ENCODE data around the gene ARHGAP42.

DNA sequence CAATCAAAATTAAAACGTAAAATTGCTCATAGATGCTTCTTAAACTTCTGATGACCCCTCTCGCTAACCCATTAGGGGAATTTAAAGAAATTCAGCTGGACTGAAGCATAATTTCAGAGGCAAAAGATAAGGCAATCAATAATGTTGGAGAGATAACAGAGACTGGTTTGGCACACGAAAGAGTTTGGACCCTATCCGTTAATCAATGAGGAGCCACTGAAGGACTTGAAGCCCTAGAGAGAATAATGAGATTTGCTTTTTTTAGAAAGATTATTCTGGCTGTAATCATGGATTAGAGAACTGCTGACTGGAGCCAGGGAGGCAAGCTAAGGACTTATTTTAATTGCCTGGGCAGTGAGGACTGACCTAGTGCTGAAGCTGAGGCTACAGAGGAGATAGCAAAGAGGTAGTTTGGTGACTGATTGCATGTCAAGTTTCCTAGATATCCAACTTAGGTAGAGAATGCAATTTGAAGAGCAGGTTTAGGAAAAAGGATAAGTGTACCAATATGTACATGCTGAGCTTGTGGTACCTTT, 11.9 kb upstream of the ARHGAP42 start:
- TF ChIP-seq, protein P1, sequence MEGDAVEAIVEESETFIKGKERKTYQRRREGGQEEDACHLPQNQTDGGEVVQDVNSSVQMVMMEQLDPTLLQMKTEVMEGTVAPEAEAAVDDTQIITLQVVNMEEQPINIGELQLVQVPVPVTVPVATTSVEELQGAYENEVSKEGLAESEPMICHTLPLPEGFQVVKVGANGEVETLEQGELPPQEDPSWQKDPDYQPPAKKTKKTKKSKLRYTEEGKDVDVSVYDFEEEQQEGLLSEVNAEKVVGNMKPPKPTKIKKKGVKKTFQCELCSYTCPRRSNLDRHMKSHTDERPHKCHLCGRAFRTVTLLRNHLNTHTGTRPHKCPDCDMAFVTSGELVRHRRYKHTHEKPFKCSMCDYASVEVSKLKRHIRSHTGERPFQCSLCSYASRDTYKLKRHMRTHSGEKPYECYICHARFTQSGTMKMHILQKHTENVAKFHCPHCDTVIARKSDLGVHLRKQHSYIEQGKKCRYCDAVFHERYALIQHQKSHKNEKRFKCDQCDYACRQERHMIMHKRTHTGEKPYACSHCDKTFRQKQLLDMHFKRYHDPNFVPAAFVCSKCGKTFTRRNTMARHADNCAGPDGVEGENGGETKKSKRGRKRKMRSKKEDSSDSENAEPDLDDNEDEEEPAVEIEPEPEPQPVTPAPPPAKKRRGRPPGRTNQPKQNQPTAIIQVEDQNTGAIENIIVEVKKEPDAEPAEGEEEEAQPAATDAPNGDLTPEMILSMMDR (IDR thresholded peaks at IDR 0.05) = no peak
- TF ChIP-seq POLR2A (IDR thresholded peaks at IDR 0.05) (no peak), EP300 (IDR thresholded peaks at IDR 0.05) (no peak)
